Heart left ventricle (tissue), 16 donors: ENCODE measurements around the gene MYO1E. TPM values are rescaled to one million over a fixed set of nuclear protein-coding genes. Genes with fewer than 3 reads are reported as not detected.

ENCODE experiments used
- ATAC-seq, 4 donors: fragments of 200-7000 bp; cut with Tn5 transposase; one replicate each; pipeline ENCODE4 v1.9.1; 2020 to 2022; ENCODE audit warnings: moderate library complexity in 4 of 4, mild to moderate bottlenecking in 3 of 4, moderate number of reproducible peaks in 1 of 4
- DNase-seq, 5 donors: peaks; one replicate each; pipeline ENCODE4 v3.0.0-alpha.2; 2020
- H3K27ac ChIP-seq, 12 donors: fragments of 200-600 bp; sonication (generic) in 4 of 12; one replicate each; pipeline versions ENCODE4 v1.5.0 to v1.8.0; 2016 to 2022; ENCODE audit warnings: mild to moderate bottlenecking in 2 of 12
- H3K27me3 ChIP-seq, 9 donors: fragments of 200-600 bp; sonication (generic) in 2 of 9; one replicate each; pipeline versions ENCODE4 v1.5.1 to v1.8.0; 2016 to 2022; ENCODE audit warnings: mild to moderate bottlenecking in 3 of 9
- H3K36me3 ChIP-seq, 9 donors: fragments of 200-600 bp; sonication (generic) in 2 of 9; one replicate each; pipeline versions ENCODE4 v1.5.0 to v1.8.0; 2018 to 2022; ENCODE audit warnings: mild to moderate bottlenecking in 2 of 9
- H3K4me1 ChIP-seq, 12 donors: fragments of 200-600 bp; sonication (generic) in 4 of 12; one replicate each; pipeline versions ENCODE4 v1.5.0 to v1.8.0; 2016 to 2022; ENCODE audit warnings: mild to moderate bottlenecking in 3 of 12
- H3K4me3 ChIP-seq, 12 donors: fragments of 200-600 bp; sonication (generic) in 4 of 12; one replicate each; pipeline versions ENCODE4 v1.5.0 to v1.8.0; 2017 to 2022; ENCODE audit warnings: mild to moderate bottlenecking in 9 of 12, moderate library complexity in 4 of 12
- H3K9me3 ChIP-seq, 12 donors: fragments of 200-600 bp; sonication (generic) in 4 of 12; one replicate each; pipeline versions ENCODE4 v1.5.0 to v1.8.0; 2016 to 2022; ENCODE audit warnings: mild to moderate bottlenecking in 1 of 12
- POLR2A ChIP-seq, 2 donors: fragments of 450-650 bp; IDR thresholded peaks; one replicate each; pipeline ENCODE4 v1.6.1; 2017; ENCODE audit warnings: antibody characterized with exemption in 2 of 2, mild to moderate bottlenecking in 2 of 2, moderate library complexity in 2 of 2
- WGBS, 4 donors: extraction: QIAGEN DNeasy Blood & Tissue Kit in 2 of 4; methylation state at CpG; one replicate each; pipeline versions ENCODE4 v1.1.5 to v1.1.7; 2013 to 2018; 5-methylcytosine and 5-hydroxymethylcytosine counted together
- intact Hi-C, 10 donors: fragments of 100-400 bp; cut with DNase I; formaldehyde crosslinking; loops; one replicate each; pipeline versions ENCODE4 v1.11.1 to v1.14.2; 2022
- polyA plus RNA-seq, 2 donors: library from polyadenylated mRNA; stranded (reverse); fragments of 200-250 nt; gene quantifications; one replicate each; pipeline ENCODE4 v1.2.3, GENCODE V29; 2013
- total RNA-seq, 9 donors: library from RNA; depleted of rRNA in 2 of 9; stranded (reverse); fragments of >200 nt in 2 of 9; fragmentation: NEBNext Ultra II Directional in 3 of 9; extraction: Animal tissue kit (Norgen Biotek cat#: 25700) in 3 of 9; gene quantifications; one replicate each; pipeline versions ENCODE4 v1.1.0 to v1.2.4, GENCODE V29; 2016 to 2023
- TF ChIP-seq, protein P1 (sequence below), 12 donors: fragments of 200-600 bp; sonication (generic) in 4 of 12; IDR thresholded peaks; one replicate each; pipeline versions ENCODE4 v1.5.0 to v1.8.0; 2018 to 2022; ENCODE audit warnings: antibody characterized with exemption in 12 of 12, mild to moderate bottlenecking in 5 of 12
- donor health status: ischemic (EF 13 %, LVEDD 7.1; RV severe dilation, severe dysfunction).
- donor health status: healthy with polysubstance abuse.
- donor health status: DM: no; HTN: yes; CAD: no.
- donor health status: DM: no; HTN: no; CAD: no.
- donor health status: ischemic (EF 25% LVEDD 6.9; RV normal size, moderate dysfunction).
- donor health status: ischemic (EF 25% LVEDD 5.7; RV mildly dilated, moderate dysfunction).
- donor health status: healthy.
- donor health status: DM: yes; HTN: yes; CAD: no.
- donor health status: ischemic (EF 35%, LVEDD 5.7; RV mildly dilated, moderate dysfunction).
- donor health status: nonischemic (EF 11% LVEDD 7.7; RV severe dilation, severe dysfunction).
- donor health status: DM: yes; HTN: yes; CAD: no.
- donor health status: PGD.
- donor health status: ischemic (EF 29% LVEDD 5.4; RV normal size, mild dysfunction).
- donor health status: nonischemic (EF 23%, LVEDD 6.1; RV moderate dilation, normal function).

MYO1E gene
- total and polyA plus RNA-seq, 11 donors, result 8.5 to 98.6 (median 25.2) TPM

DNA sequence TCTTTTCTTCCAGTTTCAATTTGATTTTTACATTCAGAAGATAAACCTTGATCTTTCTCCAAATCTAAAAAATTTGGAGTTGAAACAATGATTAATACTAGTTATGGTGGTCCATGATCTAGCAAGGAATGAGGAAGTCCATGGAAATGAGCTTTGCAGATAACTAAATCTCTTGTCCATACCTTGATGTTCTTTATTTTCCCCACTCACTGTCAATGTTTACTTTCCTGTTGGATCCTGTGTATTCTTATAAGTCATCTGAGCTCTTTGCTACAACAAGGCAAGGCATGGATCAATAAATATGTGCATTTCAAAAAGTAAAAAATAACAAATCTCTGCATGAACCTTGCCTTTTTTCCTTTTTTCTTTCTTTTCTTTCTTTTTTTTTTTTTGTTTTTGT, 6.2 kb upstream of the MYO1E start:
- TF ChIP-seq, protein P1, sequence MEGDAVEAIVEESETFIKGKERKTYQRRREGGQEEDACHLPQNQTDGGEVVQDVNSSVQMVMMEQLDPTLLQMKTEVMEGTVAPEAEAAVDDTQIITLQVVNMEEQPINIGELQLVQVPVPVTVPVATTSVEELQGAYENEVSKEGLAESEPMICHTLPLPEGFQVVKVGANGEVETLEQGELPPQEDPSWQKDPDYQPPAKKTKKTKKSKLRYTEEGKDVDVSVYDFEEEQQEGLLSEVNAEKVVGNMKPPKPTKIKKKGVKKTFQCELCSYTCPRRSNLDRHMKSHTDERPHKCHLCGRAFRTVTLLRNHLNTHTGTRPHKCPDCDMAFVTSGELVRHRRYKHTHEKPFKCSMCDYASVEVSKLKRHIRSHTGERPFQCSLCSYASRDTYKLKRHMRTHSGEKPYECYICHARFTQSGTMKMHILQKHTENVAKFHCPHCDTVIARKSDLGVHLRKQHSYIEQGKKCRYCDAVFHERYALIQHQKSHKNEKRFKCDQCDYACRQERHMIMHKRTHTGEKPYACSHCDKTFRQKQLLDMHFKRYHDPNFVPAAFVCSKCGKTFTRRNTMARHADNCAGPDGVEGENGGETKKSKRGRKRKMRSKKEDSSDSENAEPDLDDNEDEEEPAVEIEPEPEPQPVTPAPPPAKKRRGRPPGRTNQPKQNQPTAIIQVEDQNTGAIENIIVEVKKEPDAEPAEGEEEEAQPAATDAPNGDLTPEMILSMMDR (IDR thresholded peaks at IDR 0.05), result no peak
- no peak for TF ChIP-seq POLR2A (IDR thresholded peaks at IDR 0.05)
- no peaks in the 10 kb centered on the region for H3K27me3 ChIP-seq
- ATAC-seq, result no peak

DNA sequence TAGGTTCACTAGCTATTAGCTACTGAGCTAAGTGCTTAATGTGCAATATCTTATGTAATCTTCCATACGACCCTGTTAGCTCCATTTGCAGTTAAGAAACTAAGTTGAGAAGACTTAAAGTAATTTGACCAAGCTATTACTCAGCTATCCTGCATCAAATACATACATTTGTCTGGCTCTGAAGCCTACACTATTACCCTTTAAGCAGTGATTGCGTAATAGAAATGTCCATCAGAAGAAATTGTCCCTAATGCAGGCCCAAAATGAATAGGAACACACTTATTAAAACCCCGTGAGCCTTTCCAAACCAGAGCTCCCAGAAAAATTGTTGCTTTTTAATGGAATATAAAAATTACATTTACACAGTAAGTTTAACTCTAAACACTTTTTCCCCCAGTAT, 5.3 kb upstream of the MYO1E start:
- WGBS, 4 donors, result 71 to 87% (median 83%) methylated on average over 3 of the region's 3 CpGs
- DNase-seq (no peak), ATAC-seq (no peak)
- H3K36me3 ChIP-seq, result peaks cover 0 to 8% (median 0%) of the 10 kb centered on the region in 9 donors
- no peak overlapping the region for H3K27ac ChIP-seq
- intact Hi-C loops, result loop anchor here in 6 of 10 donors (5.0 to 10.0 kb wide), 5 partner anchors 57 to 393 kb away; partner anchors contain the start of genes FAM81A (in 2 of the 6) and RNF111 (in 1 of the 6)
- no peak overlapping the region for H3K4me3 ChIP-seq
- TF ChIP-seq, protein P1 (IDR thresholded peaks at IDR 0.05), result no peak
- no peak for TF ChIP-seq POLR2A (IDR thresholded peaks at IDR 0.05)
- peaks cover 0 to 12% (median 0%) of the 10 kb centered on the region in 12 donors for H3K4me1 ChIP-seq
- no peaks in the 10 kb centered on the region for H3K9me3 ChIP-seq
- no peaks in the 10 kb centered on the region for H3K27me3 ChIP-seq

More for the DNA sequence above, 6.2 kb upstream of the MYO1E start:
- intact Hi-C loops, result loop anchor here in 6 of 10 donors (5.0 to 10.0 kb wide), 5 partner anchors 56 to 394 kb away; partner anchors contain the start of genes FAM81A (in 2 of the 6) and RNF111 (in 1 of the 6)
- peaks cover 0 to 8% (median 0%) of the 10 kb centered on the region in 9 donors for H3K36me3 ChIP-seq
- no peak overlapping the region for H3K27ac ChIP-seq
- no peak overlapping the region for H3K4me3 ChIP-seq
- H3K4me1 ChIP-seq, result peaks cover 0 to 5% (median 0%) of the 10 kb centered on the region in 12 donors
- no peaks in the 10 kb centered on the region for H3K9me3 ChIP-seq
- DNase-seq, result no peak

DNA sequence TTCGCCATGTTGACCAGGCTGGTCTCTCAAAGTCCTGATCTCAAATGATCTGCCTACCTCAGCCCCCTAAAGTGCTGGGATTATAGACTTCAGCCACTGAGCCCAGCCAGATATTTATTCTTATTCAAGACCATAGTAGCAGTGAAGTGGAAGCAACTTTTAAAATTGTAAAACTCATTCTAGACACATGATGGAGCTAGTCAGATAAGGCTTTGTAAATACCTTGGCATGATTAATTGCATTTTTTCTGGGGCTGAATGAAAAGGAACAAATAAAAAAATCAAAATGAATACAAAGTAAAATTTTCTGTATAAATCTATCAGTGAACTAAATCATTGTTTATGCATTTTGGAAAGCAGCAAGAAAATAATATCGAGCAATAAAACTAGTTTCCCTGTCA, 4.1 kb upstream of the MYO1E start:
- intact Hi-C loops, result loop anchor here in 6 of 10 donors (5.0 to 10.0 kb wide), 5 partner anchors 58 to 392 kb away; partner anchors contain the start of genes FAM81A (in 2 of the 6) and RNF111 (in 1 of the 6)
- ATAC-seq (no peak), DNase-seq (no peak)
- WGBS, 4 donors, result 91 to 95% (median 94%) methylated on average over 2 of the region's 2 CpGs
- Histone ChIP-seq H3K4me1 (peaks cover 0 to 12% (median 0%) of the 10 kb centered on the region in 12 donors), H3K36me3 (peaks cover 0 to 2% (median 0%) of the 10 kb centered on the region in 9 donors), H3K27me3 (no peaks in the 10 kb centered on the region), H3K9me3 (no peaks in the 10 kb centered on the region), H3K4me3 (no peak overlapping the region), H3K27ac (no peak overlapping the region)
- TF ChIP-seq, protein P1 (IDR thresholded peaks at IDR 0.05), result peak in 6 of 12 donors; percentile 13 to 40 (median 23)
- no peak for TF ChIP-seq POLR2A (IDR thresholded peaks at IDR 0.05)

DNA sequence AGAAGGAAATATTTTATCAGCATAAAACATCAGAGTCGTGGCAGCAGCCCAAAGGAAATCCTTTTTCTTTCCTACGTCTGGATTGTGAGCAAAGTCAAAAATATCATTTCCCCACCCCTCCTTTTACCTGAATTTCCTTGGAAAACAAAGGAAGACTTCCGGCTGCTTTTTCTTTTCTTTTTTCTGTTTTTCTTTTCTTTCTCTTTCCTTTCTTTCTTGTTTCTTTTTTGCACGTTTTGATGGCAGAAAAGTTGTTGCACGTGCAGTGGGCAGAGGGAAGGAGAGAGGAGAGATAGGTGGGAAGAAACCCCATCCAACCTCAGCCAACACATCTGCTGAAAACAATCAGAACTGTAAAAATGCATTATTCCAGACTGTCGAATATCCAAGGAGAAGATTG, 544 bp upstream of the MYO1E start:
- DNase-seq, result no peak
- no peaks in the 10 kb centered on the region for H3K27me3 ChIP-seq
- peak overlapping the region; percentile 54 to 99 (median 88) for H3K4me3 ChIP-seq
- WGBS, 4 donors, result 1 to 2% (median 2%) methylated on average over 6 of the region's 6 CpGs
- H3K36me3 ChIP-seq, result no peaks in the 10 kb centered on the region
- H3K4me1 ChIP-seq, result peaks cover 0 to 29% (median 9%) of the 10 kb centered on the region in 12 donors
- H3K27ac ChIP-seq, result peak overlapping the region; percentile 82 to 98 (median 93)
- TF ChIP-seq, protein P1 (IDR thresholded peaks at IDR 0.05), result no peak
- no peak for TF ChIP-seq POLR2A (IDR thresholded peaks at IDR 0.05)
- peak in 2 of 4 donors; percentile 1 to 3 for ATAC-seq
- no peaks in the 10 kb centered on the region for H3K9me3 ChIP-seq
- intact Hi-C loops, result loop anchor here (2.0 to 10.0 kb wide), 13 partner anchors 62 to 388 kb away; partner anchors contain the start of genes FAM81A (in 7 of the 10) and RNF111 (in 3 of the 10)
